ENCODE measurements around the gene ADCY3. TPM values are rescaled to one million over a fixed set of nuclear protein-coding genes. Genes with fewer than 3 reads are reported as not detected.

Gene ADCY3
- total RNA-seq, 2 donors from 2014 or later: 25.2 to 33.7 TPM

- no peak for TF ChIP-seq CTCF (IDR thresholded peaks at IDR 0.05)
Observed at GRCh38 chr2:24935145-24935544, 15.1 kb upstream of the ADCY3 start.

GRCh38 chr2:24932715-24933114 is 12.7 kb upstream of the ADCY3 start:
- H3K27ac ChIP-seq: no peak overlapping the region
- DNase-seq: no peak
- no peak for TF ChIP-seq CTCF (IDR thresholded peaks at IDR 0.05)
- H3K27me3 ChIP-seq: no peaks in the 10 kb centered on the region
- H3K9me3 ChIP-seq: no peaks in the 10 kb centered on the region
- H3K36me3 ChIP-seq: no peaks in the 10 kb centered on the region
- no peak overlapping the region for H3K9ac ChIP-seq (ENCODE audit: low read depth in 2 of 2, low read length in 2 of 2)
- no peaks in the 10 kb centered on the region for H3K4me1 ChIP-seq
- H3K4me3 ChIP-seq: no peak overlapping the region
- intact Hi-C loops (cut with DNase I): no loop called here

More at GRCh38 chr2:24935145-24935544, 15.1 kb upstream of the ADCY3 start:
- no peaks in the 10 kb centered on the region for H3K27me3 ChIP-seq
- no peaks in the 10 kb centered on the region for H3K4me1 ChIP-seq
- H3K36me3 ChIP-seq: no peaks in the 10 kb centered on the region
- no peaks in the 10 kb centered on the region for H3K9me3 ChIP-seq
- intact Hi-C loops (cut with DNase I): no loop called here
- no peak overlapping the region for H3K9ac ChIP-seq (ENCODE audit: low read depth in 2 of 2, low read length in 2 of 2)
- H3K4me3 ChIP-seq: no peak overlapping the region
- no peak for DNase-seq
- no peak overlapping the region for H3K27ac ChIP-seq

- Histone ChIP-seq H3K4me1 (no peaks in the 10 kb centered on the region), H3K4me3 (no peak overlapping the region), H3K9ac (ENCODE audit: low read depth in 2 of 2, low read length in 2 of 2) (no peak overlapping the region), H3K27ac (no peak overlapping the region), H3K36me3 (no peaks in the 10 kb centered on the region), H3K27me3 (no peaks in the 10 kb centered on the region), H3K9me3 (no peaks in the 10 kb centered on the region)
- TF ChIP-seq CTCF (IDR thresholded peaks at IDR 0.05): no peak
- intact Hi-C loops (cut with DNase I): no loop called here
- no peak for DNase-seq
Observed at GRCh38 chr2:24930768-24931167, 10.7 kb upstream of the ADCY3 start.

GRCh38 chr2:24929230-24929629 is 9.2 kb upstream of the ADCY3 start:
- Histone ChIP-seq H3K36me3 (no peaks in the 10 kb centered on the region), H3K4me3 (no peak overlapping the region), H3K9ac (ENCODE audit: low read depth in 2 of 2, low read length in 2 of 2) (no peak overlapping the region), H3K4me1 (no peaks in the 10 kb centered on the region), H3K27me3 (no peaks in the 10 kb centered on the region), H3K9me3 (no peaks in the 10 kb centered on the region), H3K27ac (no peak overlapping the region)
- intact Hi-C loops (cut with DNase I): no loop called here
- no peak for TF ChIP-seq CTCF (IDR thresholded peaks at IDR 0.05)
- DNase-seq: no peak

- Histone ChIP-seq H3K27me3 (no peaks in the 10 kb centered on the region), H3K27ac (no peak overlapping the region), H3K36me3 (no peaks in the 10 kb centered on the region), H3K4me1 (no peaks in the 10 kb centered on the region), H3K9me3 (no peaks in the 10 kb centered on the region), H3K9ac (ENCODE audit: low read depth in 2 of 2, low read length in 2 of 2) (no peak overlapping the region), H3K4me3 (no peak overlapping the region)
- no peak for TF ChIP-seq CTCF (IDR thresholded peaks at IDR 0.05)
- intact Hi-C loops (cut with DNase I): no loop called here
- no peak for DNase-seq
Observed at GRCh38 chr2:24928036-24928435, 8.0 kb upstream of the ADCY3 start.
